PC-9 (cell line): ENCODE measurements around the gene CPB2. TPM values are rescaled to one million over a fixed set of nuclear protein-coding genes. Genes with fewer than 3 reads are reported as not detected.

Source experiments
- BruUV-seq: library from RNA; stranded (reverse); fragments of 400-500 nt; replicated peaks from 2 replicates; lab custom pipeline; 2021; lab: Mats Ljungman, UMichigan
- CTCF ChIA-PET: fragments of 300-600 bp; sonication (Branson Sonifier 250); formaldehyde crosslinking; loops from one replicate; lab custom pipeline; 2022; ENCODE audit warnings: antibody characterized with exemption; lab: Charles Lee
- POLR2A ChIA-PET: fragments of 300-600 bp; sonication (Branson Sonifier 250); formaldehyde crosslinking; loops from one replicate; lab custom pipeline; 2022; ENCODE audit warnings: antibody characterized with exemption; ENCODE audit not compliant: unreplicated experiment; lab: Charles Lee
- DNase-seq, 2 experiments: peaks; one replicate each; pipeline versions ENCODE4 v3.0.0 to v3.0.0-alpha.2; 2015 to 2022; ENCODE audit warnings: mixed read lengths in 1 of 2
- H2AFZ ChIP-seq: fragments of 200-600 bp; sonication (generic); 2 replicates; pipeline ENCODE4 v1.8.1; 2017; ENCODE audit warnings: antibody characterized with exemption
- H3F3A ChIP-seq: fragments of 200-600 bp; sonication (generic); 2 replicates; pipeline ENCODE4 v1.8.1; 2017; ENCODE audit warnings: antibody characterized with exemption, mild to moderate bottlenecking, low read depth; ENCODE audit not compliant: insufficient read depth
- H3K27ac ChIP-seq: fragments of 200-600 bp; sonication (generic); 2 replicates; pipeline ENCODE4 v1.6.1; 2016; ENCODE audit warnings: mixed run types
- H3K27me3 ChIP-seq: fragments of 200-600 bp; sonication (generic); 2 replicates; pipeline ENCODE4 v1.6.1; 2016; ENCODE audit warnings: low read depth, mixed run types; ENCODE audit not compliant: insufficient read depth
- H3K36me3 ChIP-seq: fragments of 200-600 bp; sonication (generic); 2 replicates; pipeline ENCODE4 v1.6.1; 2016; ENCODE audit warnings: low read depth, mixed run types
- H3K4me1 ChIP-seq: fragments of 200-600 bp; sonication (generic); replicated peaks from 2 replicates; pipeline ENCODE4 v1.6.1; 2016; ENCODE audit warnings: mixed run types; ENCODE audit not compliant: insufficient read depth
- H3K4me2 ChIP-seq: fragments of 200-600 bp; sonication (generic); 2 replicates; pipeline ENCODE4 v1.6.1; 2017; ENCODE audit warnings: mixed run types
- H3K4me3 ChIP-seq: fragments of 200-600 bp; sonication (generic); 2 replicates; pipeline ENCODE4 v1.6.1; 2016; ENCODE audit warnings: mixed run types
- H3K79me2 ChIP-seq: fragments of 200-600 bp; sonication (generic); 2 replicates; pipeline ENCODE4 v1.6.1; 2017; ENCODE audit warnings: low read depth, mixed run types
- H3K9me2 ChIP-seq: fragments of 200-600 bp; sonication (generic); 2 replicates; pipeline ENCODE4 v1.8.1; 2017; ENCODE audit warnings: mild to moderate bottlenecking; ENCODE audit not compliant: insufficient read depth
- H3K9me3 ChIP-seq: fragments of 200-600 bp; sonication (generic); 2 replicates; pipeline ENCODE4 v1.8.1; 2016; ENCODE audit warnings: low read depth; ENCODE audit not compliant: insufficient read depth
- H4K20me1 ChIP-seq: fragments of 200-600 bp; sonication (generic); 2 replicates; pipeline ENCODE4 v1.8.1; 2017; ENCODE audit not compliant: insufficient read depth
- EZH2 ChIP-seq: fragments of 200-600 bp; sonication (generic); IDR thresholded peaks from 2 replicates; pipeline ENCODE4 v1.8.0; 2017; ENCODE audit warnings: antibody characterized with exemption, low read depth
- intact Hi-C: fragments of 100-400 bp; cut with micrococcal nuclease; formaldehyde crosslinking; loops from one replicate; pipeline ENCODE4 v1.10.0; 2022; ENCODE audit not compliant: unreplicated experiment
- total RNA-seq: library from RNA; stranded (reverse); gene quantifications from 2 replicates; pipeline ENCODE4 v1.2.3, GENCODE V29; 2021
- TF ChIP-seq, protein P1 (sequence below): fragments of 200-600 bp; sonication (generic); conservative IDR thresholded peaks from 2 replicates; pipeline ENCODE4 v1.6.1; 2017; ENCODE audit warnings: mixed run types, antibody characterized with exemption, mild to moderate bottlenecking, moderate library complexity

The CPB2 gene
- total RNA-seq, 1 experiment from 2014 or later, result not detected

DNA sequence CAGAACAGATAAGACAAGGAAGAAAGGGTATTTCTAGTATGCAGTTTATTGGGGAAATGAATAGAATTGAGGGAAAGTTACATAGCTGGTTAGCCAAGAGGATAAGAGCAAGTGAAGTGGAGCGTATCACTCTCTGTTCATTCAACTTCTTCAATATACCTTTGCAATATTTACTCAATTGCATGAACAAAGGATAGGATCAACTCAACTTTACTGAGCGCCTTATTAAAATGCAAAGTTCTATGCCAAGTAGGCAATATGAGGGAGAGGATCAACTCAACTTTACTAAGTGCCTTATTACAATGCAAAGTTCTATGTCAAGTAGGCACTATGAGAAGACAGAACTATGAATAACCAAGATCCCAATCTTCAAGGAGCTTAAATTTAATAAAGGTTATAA, 96.2 kb downstream of the CPB2 start:
- TF ChIP-seq, protein P1, sequence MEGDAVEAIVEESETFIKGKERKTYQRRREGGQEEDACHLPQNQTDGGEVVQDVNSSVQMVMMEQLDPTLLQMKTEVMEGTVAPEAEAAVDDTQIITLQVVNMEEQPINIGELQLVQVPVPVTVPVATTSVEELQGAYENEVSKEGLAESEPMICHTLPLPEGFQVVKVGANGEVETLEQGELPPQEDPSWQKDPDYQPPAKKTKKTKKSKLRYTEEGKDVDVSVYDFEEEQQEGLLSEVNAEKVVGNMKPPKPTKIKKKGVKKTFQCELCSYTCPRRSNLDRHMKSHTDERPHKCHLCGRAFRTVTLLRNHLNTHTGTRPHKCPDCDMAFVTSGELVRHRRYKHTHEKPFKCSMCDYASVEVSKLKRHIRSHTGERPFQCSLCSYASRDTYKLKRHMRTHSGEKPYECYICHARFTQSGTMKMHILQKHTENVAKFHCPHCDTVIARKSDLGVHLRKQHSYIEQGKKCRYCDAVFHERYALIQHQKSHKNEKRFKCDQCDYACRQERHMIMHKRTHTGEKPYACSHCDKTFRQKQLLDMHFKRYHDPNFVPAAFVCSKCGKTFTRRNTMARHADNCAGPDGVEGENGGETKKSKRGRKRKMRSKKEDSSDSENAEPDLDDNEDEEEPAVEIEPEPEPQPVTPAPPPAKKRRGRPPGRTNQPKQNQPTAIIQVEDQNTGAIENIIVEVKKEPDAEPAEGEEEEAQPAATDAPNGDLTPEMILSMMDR, result no peak
- TF ChIP-seq EZH2, result no peak

DNA sequence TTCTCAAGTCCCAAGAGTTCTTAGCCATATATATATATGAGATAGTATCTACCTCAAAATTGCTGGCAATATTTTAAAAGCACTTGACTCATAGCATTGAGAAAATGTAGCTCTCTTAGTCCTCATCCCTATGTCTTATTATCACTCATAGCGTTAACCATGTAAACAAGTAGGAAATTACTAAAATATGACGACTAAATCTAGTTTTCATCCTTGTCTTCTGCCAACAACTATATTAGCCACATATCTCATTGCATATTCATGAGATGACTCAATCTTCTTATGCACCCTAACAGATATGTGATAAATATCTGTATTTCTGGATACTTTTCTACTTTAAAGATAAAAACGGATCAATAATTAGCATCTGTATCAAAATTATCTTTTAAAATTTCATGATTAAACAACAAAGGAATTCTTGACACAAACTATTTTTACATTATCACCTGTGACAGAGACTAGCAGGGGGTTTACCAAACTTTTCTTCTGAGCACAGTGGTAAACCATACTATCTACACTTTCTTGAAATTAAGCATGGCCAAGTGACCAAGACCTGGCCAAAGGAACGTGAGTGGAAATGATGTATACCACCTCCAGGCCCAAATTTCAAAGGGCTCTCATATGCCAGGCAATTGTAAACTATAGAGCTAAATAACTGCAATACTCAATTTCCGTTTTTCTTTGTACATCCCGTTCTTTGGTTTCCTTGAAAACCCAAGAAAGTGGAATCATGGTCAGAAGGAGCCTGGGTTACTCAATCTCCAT, 98.0 kb downstream of the CPB2 start:
- TF ChIP-seq EZH2, result no peak
- TF ChIP-seq, protein P1, result no peak
- peaks cover 3% of the 10 kb centered on the region; the same call in 1 of the 2 replicates for H3F3A ChIP-seq
- no peak overlapping the region for H3K4me3 ChIP-seq
- POLR2A ChIA-PET, result no interaction called here
- H3K4me1 ChIP-seq, result no peaks in the 10 kb centered on the region
- no TSS peak for BruUV-seq
- H3K36me3 ChIP-seq, result peaks cover 23% of the 10 kb centered on the region
- no peaks in the 10 kb centered on the region for H3K9me3 ChIP-seq
- CTCF ChIA-PET, result no interaction called here
- no peaks in the 10 kb centered on the region for H3K9me2 ChIP-seq
- DNase-seq, result no peak
- intact Hi-C loops, result no loop called here
- H3K27me3 ChIP-seq, result no peaks in the 10 kb centered on the region
- no peaks in the 10 kb centered on the region for H4K20me1 ChIP-seq
- no peak overlapping the region for H3K27ac ChIP-seq
- no peak overlapping the region for H3K4me2 ChIP-seq
- H3K79me2 ChIP-seq, result no peaks in the 10 kb centered on the region
- H2AFZ ChIP-seq, result no peak overlapping the region

More for the DNA sequence above, 96.2 kb downstream of the CPB2 start:
- Histone ChIP-seq H2AFZ (no peak overlapping the region), H3K9me2 (no peaks in the 10 kb centered on the region), H3F3A (peaks cover 7% of the 10 kb centered on the region; the same call in 1 of the 2 replicates), H3K9me3 (no peaks in the 10 kb centered on the region), H3K4me2 (no peak overlapping the region), H3K4me1 (no peaks in the 10 kb centered on the region), H3K27ac (no peak overlapping the region), H3K36me3 (peaks cover 9% of the 10 kb centered on the region), H3K4me3 (no peak overlapping the region), H3K79me2 (no peaks in the 10 kb centered on the region), H4K20me1 (no peaks in the 10 kb centered on the region), H3K27me3 (no peaks in the 10 kb centered on the region)
- no TSS peak for BruUV-seq
- DNase-seq, result no peak
- ChIA-PET POLR2A (interaction anchor here (0.6 kb wide), 1 partner anchor 173 kb away, joined by 33 read pairs; the partner anchor contains the start of gene LCP1), CTCF (no interaction called here)
- intact Hi-C loops, result no loop called here

DNA sequence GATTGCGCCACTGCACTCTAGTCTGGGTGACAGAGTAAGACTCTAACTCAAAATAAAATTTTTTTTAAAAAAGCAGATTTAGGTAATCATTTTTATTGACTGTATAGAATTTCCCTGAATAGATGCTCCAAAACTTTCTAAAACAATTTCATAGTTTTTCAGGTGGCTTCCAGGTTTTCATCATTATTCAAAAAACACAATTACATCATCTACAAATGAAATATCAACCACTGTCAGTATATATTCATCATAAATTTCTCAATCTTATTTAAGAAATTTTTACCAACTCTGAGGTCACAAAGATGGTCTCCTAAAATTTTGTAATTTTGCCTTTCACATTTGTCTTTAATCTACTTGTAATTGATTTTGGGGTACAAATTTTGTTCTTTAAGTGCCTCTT, 100.3 kb downstream of the CPB2 start:
- BruUV-seq, result no TSS peak
- ChIA-PET POLR2A (no interaction called here), CTCF (no interaction called here)
- intact Hi-C loops, result no loop called here
- Histone ChIP-seq H3K4me1 (no peaks in the 10 kb centered on the region), H3K9me2 (no peaks in the 10 kb centered on the region), H3K36me3 (peaks cover 42% of the 10 kb centered on the region; the same call in 1 of the 2 replicates), H4K20me1 (no peaks in the 10 kb centered on the region), H3K27ac (no peak overlapping the region), H3K79me2 (no peaks in the 10 kb centered on the region), H2AFZ (no peak overlapping the region), H3K9me3 (no peaks in the 10 kb centered on the region), H3K4me3 (no peak overlapping the region), H3K4me2 (no peak overlapping the region), H3K27me3 (no peaks in the 10 kb centered on the region), H3F3A (no peaks in the 10 kb centered on the region; the same call in 1 of the 2 replicates)
- TF ChIP-seq, protein P1, result no peak
- TF ChIP-seq EZH2, result no peak
- DNase-seq, result no peak

Other genes starting within 250 kb of the CPB2 start
- gene ZC3H13, start 52.3 kb downstream of the CPB2 start, total RNA-seq, result 29.4 and 36.9 TPM in 2 replicates
- gene LCP1, start 77.1 kb upstream of the CPB2 start, total RNA-seq, result 131 and 197 TPM in 2 replicates
- gene LRRC63, start 106.9 kb upstream of the CPB2 start, total RNA-seq, result 0.28 TPM in 1 of 2 replicates, not detected in the other